Mononuclear cell (primary cell): ENCODE measurements around the gene SYNM. TPM values are rescaled to one million over a fixed set of nuclear protein-coding genes. Genes with fewer than 3 reads are reported as not detected.

Source experiments
- H3K27me3 ChIP-seq: 2 replicates; pipeline ENCODE4 v1.6.0; 2011; ENCODE audit warnings: low read length, control low read depth; ENCODE audit not compliant: insufficient read depth
- H3K4me1 ChIP-seq: 2 replicates; pipeline ENCODE4 v1.5.1; 2011; ENCODE audit warnings: mild to moderate bottlenecking, low read length, control low read depth; ENCODE audit not compliant: insufficient read depth
- H3K4me3 ChIP-seq: 2 replicates; pipeline ENCODE4 v1.5.1; 2011; ENCODE audit warnings: mild to moderate bottlenecking, low read length, moderate library complexity
- H3K9me3 ChIP-seq: 2 replicates; pipeline ENCODE4 v1.5.1; 2011; ENCODE audit warnings: low read depth, mild to moderate bottlenecking, control low read depth, low read length
- total RNA-seq: library from RNA; depleted of rRNA; stranded (reverse); fragments of >200 nt; gene quantifications from one replicate; pipeline ENCODE4 v1.2.3, GENCODE V29; 2012

Gene SYNM
- total RNA-seq, 1 donor = 3.4 TPM

DNA sequence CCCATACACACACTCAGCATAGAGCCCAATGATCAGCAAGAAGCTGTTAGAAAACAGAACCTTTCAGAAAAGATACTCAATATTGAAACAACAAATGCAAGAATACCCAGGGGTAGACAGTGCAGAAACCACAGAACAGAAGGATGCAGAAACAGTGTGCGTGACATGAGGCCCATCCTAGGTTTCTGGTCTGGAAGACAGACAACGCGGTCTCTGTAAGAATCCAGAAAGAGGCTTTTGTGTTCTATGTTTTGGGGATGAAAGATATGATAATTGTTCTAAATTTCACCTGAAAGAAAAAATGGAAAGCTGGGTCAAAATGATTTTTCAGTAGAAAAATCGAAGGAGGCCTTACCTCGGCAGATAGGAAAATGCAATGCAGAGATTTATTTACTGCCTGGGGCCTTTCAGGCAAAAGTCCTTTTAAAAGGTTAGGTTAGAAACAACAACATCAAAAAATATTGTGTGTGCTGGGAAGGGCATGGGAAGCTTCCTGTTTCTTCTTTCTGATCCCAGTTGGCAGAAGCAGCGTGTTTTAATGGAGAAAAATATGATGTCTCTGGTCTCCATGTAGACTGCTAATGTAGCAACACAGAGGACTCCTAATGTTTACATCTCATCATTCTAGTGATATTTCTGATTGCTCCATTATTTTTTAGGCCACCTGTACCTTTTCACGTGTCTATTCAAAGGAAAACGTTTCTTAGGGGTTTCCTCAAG is 17.0 kb downstream of the SYNM start:
- no peaks in the 10 kb centered on the region for H3K27me3 ChIP-seq
- H3K9me3 ChIP-seq = no peaks in the 10 kb centered on the region
- no peaks in the 10 kb centered on the region for H3K4me1 ChIP-seq
- H3K4me3 ChIP-seq = no peak overlapping the region

- H3K9me3 ChIP-seq = no peaks in the 10 kb centered on the region
- no peaks in the 10 kb centered on the region for H3K27me3 ChIP-seq
- no peak overlapping the region for H3K4me3 ChIP-seq
- no peaks in the 10 kb centered on the region for H3K4me1 ChIP-seq
These were observed 18.2 kb downstream of the SYNM start for GRCh38 chr15:99122831-99123712.

- Histone ChIP-seq H3K9me3 (no peaks in the 10 kb centered on the region), H3K27me3 (no peaks in the 10 kb centered on the region), H3K4me1 (no peaks in the 10 kb centered on the region), H3K4me3 (no peak overlapping the region)
These were observed 19.0 kb downstream of the SYNM start for GRCh38 chr15:99123713-99124451.

GRCh38 chr15:99124641-99125040 is 19.8 kb downstream of the SYNM start:
- Histone ChIP-seq H3K4me1 (no peaks in the 10 kb centered on the region), H3K27me3 (no peaks in the 10 kb centered on the region), H3K4me3 (no peak overlapping the region), H3K9me3 (no peaks in the 10 kb centered on the region)

DNA sequence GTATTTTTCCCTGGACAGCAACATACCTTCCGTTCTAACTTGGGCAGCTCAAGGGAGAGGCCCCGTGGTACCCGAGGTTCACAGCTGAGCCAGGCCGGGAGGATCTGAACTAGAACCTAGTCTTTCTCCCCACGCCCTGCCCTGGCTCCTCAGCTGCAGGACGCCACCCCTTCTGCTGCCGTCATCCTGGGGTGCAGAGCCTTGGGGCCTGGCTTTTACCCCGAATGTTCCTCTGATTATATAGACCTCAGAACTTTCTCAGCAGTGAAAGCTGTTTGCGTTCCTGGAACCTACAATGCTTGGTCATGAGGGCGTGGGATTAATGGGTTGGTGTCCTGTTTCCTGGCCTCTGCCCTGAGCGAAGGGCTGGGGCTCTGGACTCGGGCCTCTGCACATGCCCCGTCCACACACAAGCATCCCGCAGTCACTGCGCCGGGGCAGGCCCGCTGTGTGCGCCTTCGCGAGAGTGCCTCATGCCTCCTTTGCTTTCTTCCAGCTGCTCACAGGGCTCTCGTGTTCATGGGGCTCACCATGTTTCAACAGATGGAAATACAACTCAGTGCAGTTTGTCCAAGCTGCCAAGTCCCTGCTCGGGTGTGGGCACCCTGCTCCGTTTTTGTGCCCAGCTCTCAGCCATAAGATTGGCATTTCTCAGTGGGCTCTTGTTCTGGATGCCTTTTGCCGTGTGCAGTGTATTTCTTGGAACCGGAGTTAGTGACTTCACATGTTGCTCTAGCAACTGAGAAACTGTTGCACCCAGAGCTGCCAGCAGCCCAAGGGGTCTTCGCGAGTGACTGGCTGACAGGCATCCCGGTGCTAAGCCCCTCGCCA is 20.4 kb downstream of the SYNM start:
- no peaks in the 10 kb centered on the region for H3K9me3 ChIP-seq
- H3K27me3 ChIP-seq = no peaks in the 10 kb centered on the region
- no peaks in the 10 kb centered on the region for H3K4me1 ChIP-seq
- no peak overlapping the region for H3K4me3 ChIP-seq

- Histone ChIP-seq H3K4me3 (no peak overlapping the region), H3K9me3 (no peaks in the 10 kb centered on the region), H3K4me1 (no peaks in the 10 kb centered on the region), H3K27me3 (no peaks in the 10 kb centered on the region)
These were observed 21.3 kb downstream of the SYNM start for GRCh38 chr15:99126131-99126588.

- Histone ChIP-seq H3K4me3 (no peak overlapping the region), H3K27me3 (no peaks in the 10 kb centered on the region), H3K4me1 (no peaks in the 10 kb centered on the region), H3K9me3 (no peaks in the 10 kb centered on the region)
These were observed 22.1 kb downstream of the SYNM start for GRCh38 chr15:99126930-99127329.

- Histone ChIP-seq H3K27me3 (no peaks in the 10 kb centered on the region), H3K4me1 (no peaks in the 10 kb centered on the region), H3K4me3 (no peak overlapping the region), H3K9me3 (no peaks in the 10 kb centered on the region)
These were observed 22.9 kb downstream of the SYNM start for GRCh38 chr15:99127773-99128172.

DNA sequence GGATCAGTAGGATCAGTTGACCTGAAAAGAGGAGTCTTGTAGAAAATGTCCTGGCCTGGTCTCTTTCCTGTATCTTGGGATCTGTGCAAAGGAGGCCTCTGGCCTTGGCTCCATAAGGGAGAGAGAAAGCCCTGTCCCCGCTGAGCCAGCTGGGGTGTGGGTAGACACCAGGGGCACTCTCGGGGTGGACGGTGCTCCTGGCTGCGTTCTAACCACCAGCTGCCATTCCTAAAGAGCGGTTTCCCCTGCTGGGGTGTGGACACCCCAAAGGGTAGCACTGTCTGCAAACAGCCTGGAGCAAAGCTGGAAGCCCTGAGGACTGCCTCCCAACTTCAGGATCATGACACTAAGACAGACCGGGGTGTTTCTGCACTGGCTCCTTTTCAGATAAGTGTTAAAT is 23.5 kb downstream of the SYNM start:
- no peak overlapping the region for H3K4me3 ChIP-seq
- H3K4me1 ChIP-seq = no peaks in the 10 kb centered on the region
- no peaks in the 10 kb centered on the region for H3K9me3 ChIP-seq
- H3K27me3 ChIP-seq = no peaks in the 10 kb centered on the region

DNA sequence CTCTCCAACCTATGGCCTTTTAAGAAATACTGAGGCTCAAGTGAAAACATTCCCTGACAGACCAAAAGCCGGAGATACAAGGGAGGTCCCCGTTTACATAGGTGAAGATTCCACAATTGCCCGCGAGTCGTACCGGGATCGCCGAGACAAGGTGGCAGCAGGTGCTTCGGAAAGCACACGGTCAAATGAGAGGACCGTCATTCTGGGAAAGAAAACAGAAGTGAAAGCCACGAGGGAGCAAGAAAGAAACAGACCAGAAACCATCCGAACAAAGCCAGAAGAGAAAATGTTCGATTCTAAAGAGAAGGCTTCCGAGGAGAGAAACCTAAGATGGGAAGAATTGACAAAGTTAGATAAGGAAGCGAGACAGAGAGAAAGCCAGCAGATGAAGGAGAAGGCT is 24.8 kb downstream of the SYNM start:
- Histone ChIP-seq H3K27me3 (no peaks in the 10 kb centered on the region), H3K4me1 (no peaks in the 10 kb centered on the region), H3K4me3 (no peak overlapping the region), H3K9me3 (no peaks in the 10 kb centered on the region)

DNA sequence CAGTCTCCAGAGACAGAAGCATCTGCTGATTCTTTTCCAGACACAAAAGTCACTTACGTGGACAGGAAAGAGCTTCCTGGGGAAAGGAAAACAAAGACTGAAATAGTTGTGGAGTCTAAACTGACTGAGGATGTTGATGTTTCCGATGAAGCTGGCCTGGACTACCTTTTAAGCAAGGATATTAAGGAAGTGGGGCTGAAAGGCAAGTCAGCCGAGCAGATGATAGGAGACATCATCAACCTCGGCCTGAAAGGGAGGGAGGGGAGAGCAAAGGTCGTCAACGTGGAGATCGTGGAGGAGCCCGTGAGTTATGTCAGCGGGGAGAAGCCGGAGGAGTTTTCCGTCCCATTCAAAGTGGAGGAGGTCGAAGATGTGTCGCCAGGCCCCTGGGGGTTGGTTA is 25.4 kb downstream of the SYNM start:
- Histone ChIP-seq H3K9me3 (no peaks in the 10 kb centered on the region), H3K4me1 (no peaks in the 10 kb centered on the region), H3K27me3 (no peaks in the 10 kb centered on the region)

DNA sequence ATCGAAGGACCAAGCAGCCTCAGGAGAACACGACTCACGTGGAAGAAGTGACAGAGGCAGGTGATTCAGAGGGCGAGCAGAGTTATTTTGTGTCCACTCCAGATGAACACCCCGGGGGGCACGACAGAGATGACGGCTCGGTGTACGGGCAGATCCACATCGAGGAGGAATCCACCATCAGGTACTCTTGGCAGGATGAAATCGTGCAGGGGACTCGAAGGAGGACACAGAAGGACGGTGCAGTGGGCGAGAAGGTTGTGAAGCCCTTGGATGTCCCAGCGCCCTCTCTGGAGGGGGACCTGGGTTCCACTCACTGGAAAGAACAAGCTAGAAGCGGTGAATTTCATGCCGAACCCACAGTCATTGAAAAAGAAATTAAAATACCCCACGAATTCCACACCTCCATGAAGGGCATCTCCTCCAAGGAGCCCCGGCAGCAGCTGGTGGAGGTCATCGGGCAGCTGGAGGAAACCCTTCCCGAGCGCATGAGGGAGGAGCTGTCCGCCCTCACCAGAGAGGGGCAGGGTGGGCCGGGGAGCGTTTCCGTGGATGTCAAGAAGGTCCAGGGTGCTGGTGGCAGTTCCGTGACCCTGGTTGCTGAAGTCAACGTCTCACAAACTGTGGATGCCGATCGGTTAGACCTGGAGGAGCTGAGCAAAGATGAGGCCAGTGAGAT is 26.0 kb downstream of the SYNM start:
- Histone ChIP-seq H3K27me3 (no peaks in the 10 kb centered on the region), H3K4me1 (no peaks in the 10 kb centered on the region), H3K4me3 (no peak overlapping the region), H3K9me3 (no peaks in the 10 kb centered on the region)

More for the DNA sequence above, 25.4 kb downstream of the SYNM start:
- no peak overlapping the region for H3K4me3 ChIP-seq

DNA sequence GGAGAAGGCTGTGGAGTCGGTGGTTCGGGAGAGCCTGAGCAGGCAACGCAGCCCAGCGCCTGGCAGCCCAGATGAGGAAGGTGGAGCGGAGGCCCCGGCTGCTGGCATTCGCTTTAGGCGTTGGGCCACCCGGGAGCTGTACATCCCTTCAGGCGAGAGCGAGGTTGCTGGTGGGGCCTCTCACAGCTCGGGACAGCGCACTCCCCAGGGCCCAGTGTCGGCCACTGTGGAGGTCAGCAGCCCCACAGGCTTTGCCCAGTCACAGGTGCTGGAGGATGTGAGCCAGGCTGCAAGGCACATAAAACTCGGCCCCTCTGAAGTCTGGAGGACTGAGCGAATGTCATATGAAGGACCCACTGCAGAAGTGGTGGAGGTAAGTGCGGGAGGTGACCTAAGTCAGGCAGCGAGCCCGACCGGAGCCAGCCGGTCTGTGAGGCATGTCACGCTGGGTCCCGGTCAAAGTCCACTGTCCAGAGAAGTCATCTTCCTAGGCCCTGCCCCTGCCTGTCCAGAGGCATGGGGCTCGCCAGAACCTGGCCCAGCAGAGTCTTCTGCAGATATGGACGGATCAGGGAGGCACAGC is 26.7 kb downstream of the SYNM start:
- no peaks in the 10 kb centered on the region for H3K9me3 ChIP-seq
- H3K4me1 ChIP-seq = no peaks in the 10 kb centered on the region
- H3K4me3 ChIP-seq = no peak overlapping the region
- H3K27me3 ChIP-seq = no peaks in the 10 kb centered on the region

DNA sequence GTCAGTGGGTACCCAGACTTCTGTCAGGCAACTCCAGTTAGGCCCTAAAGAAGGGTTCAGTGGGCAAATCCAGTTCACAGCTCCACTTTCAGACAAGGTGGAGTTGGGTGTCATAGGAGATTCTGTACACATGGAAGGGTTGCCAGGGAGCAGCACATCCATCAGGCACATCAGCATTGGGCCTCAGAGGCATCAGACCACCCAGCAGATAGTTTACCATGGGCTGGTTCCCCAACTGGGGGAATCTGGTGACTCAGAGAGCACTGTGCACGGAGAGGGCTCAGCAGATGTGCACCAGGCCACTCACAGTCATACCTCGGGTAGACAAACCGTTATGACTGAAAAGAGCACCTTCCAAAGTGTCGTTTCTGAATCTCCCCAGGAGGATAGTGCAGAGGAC is 27.2 kb downstream of the SYNM start:
- Histone ChIP-seq H3K4me3 (no peak overlapping the region), H3K4me1 (no peaks in the 10 kb centered on the region), H3K9me3 (no peaks in the 10 kb centered on the region), H3K27me3 (no peaks in the 10 kb centered on the region)
